ENCODE results near the gene OSGEPL1.

- TF ChIP-seq POLR2A (IDR thresholded peaks at IDR 0.05) = no peak
- TF ChIP-seq, protein P1, sequence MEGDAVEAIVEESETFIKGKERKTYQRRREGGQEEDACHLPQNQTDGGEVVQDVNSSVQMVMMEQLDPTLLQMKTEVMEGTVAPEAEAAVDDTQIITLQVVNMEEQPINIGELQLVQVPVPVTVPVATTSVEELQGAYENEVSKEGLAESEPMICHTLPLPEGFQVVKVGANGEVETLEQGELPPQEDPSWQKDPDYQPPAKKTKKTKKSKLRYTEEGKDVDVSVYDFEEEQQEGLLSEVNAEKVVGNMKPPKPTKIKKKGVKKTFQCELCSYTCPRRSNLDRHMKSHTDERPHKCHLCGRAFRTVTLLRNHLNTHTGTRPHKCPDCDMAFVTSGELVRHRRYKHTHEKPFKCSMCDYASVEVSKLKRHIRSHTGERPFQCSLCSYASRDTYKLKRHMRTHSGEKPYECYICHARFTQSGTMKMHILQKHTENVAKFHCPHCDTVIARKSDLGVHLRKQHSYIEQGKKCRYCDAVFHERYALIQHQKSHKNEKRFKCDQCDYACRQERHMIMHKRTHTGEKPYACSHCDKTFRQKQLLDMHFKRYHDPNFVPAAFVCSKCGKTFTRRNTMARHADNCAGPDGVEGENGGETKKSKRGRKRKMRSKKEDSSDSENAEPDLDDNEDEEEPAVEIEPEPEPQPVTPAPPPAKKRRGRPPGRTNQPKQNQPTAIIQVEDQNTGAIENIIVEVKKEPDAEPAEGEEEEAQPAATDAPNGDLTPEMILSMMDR (IDR thresholded peaks at IDR 0.05) = no peak
Observed at GRCh38 chr2:189782221-189782671, 19.7 kb upstream of the OSGEPL1 start.

Measured in heart left ventricle (tissue), 13 donors.